ENCODE results near the gene FGF14. TPM values are rescaled to one million over a fixed set of nuclear protein-coding genes. Genes with fewer than 3 reads are reported as not detected.
"Not testable (repeated sequence)": the region's sequence is repeated elsewhere in the genome, so short reads cannot be mapped to it uniquely, and the experiment has no call there.

Gene FGF14
- total RNA-seq, 1 donor from 2014 or later: not detected

GRCh38 chr13:102141625-102142472, 260.0 kb downstream of the FGF14 start:
- Mint-ChIP-seq H3K36me3 (ENCODE audit: low read depth) (no peaks in the 10 kb centered on the region), H3K4me1 (no peaks in the 10 kb centered on the region), H3K9me3 (no peaks in the 10 kb centered on the region), H3K4me3 (no peak overlapping the region), H3K27ac (no peak overlapping the region), H3K27me3 (no peaks in the 10 kb centered on the region)
- TF ChIP-seq, protein P1, sequence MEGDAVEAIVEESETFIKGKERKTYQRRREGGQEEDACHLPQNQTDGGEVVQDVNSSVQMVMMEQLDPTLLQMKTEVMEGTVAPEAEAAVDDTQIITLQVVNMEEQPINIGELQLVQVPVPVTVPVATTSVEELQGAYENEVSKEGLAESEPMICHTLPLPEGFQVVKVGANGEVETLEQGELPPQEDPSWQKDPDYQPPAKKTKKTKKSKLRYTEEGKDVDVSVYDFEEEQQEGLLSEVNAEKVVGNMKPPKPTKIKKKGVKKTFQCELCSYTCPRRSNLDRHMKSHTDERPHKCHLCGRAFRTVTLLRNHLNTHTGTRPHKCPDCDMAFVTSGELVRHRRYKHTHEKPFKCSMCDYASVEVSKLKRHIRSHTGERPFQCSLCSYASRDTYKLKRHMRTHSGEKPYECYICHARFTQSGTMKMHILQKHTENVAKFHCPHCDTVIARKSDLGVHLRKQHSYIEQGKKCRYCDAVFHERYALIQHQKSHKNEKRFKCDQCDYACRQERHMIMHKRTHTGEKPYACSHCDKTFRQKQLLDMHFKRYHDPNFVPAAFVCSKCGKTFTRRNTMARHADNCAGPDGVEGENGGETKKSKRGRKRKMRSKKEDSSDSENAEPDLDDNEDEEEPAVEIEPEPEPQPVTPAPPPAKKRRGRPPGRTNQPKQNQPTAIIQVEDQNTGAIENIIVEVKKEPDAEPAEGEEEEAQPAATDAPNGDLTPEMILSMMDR (IDR thresholded peaks at IDR 0.05): no peak
- CTCF ChIA-PET: interaction anchor here (0.7 to 1.0 kb wide), 6 partner anchors 8 to 997 kb away, joined by 3 to 5 read pairs (median 4); no protein-coding TSS in a partner anchor
- no peak for ATAC-seq (ENCODE audit: low read depth)
- POLR2A ChIA-PET: no interaction called here
- DNase-seq: no peak
- intact Hi-C loops (cut with micrococcal nuclease): loop anchor here (2.0 kb wide), 2 partner anchors 705 to 997 kb away; partner anchors contain the start of gene ERCC5

DNA sequence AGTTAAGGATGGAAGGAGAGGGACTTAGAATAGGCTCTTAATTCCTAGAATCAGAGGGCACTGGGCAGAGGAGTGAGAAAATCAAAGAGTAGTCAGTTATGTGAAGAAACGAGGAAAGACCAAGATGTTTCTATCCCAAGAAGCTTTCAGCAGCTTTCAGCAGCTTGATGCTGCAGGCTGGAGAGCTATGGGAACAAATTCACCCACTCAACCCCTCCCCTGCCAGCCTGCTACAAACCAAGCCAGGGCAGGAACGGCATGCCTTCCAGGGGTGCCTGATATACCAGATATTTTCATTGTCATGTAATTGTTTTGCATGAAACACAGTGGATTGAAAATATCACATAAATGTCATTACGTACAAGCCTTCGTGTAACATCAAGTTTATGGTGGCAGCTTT, 262.2 kb downstream of the FGF14 start:
- ChIA-PET CTCF (no interaction called here), POLR2A (no interaction called here)
- H3K36me3 Mint-ChIP-seq (ENCODE audit: low read depth): no peaks in the 10 kb centered on the region
- no peak overlapping the region for H3K27ac Mint-ChIP-seq
- no peak overlapping the region for H3K4me3 Mint-ChIP-seq
- no peak for ATAC-seq (ENCODE audit: low read depth)
- no peaks in the 10 kb centered on the region for H3K9me3 Mint-ChIP-seq
- TF ChIP-seq, protein P1 (IDR thresholded peaks at IDR 0.05): no peak
- no peaks in the 10 kb centered on the region for H3K27me3 Mint-ChIP-seq
- intact Hi-C loops (cut with micrococcal nuclease): loop anchor here (2.0 kb wide), 2 partner anchors 707 to 995 kb away; partner anchors contain the start of gene ERCC5
- no peak for DNase-seq
- H3K4me1 Mint-ChIP-seq: no peaks in the 10 kb centered on the region

DNA sequence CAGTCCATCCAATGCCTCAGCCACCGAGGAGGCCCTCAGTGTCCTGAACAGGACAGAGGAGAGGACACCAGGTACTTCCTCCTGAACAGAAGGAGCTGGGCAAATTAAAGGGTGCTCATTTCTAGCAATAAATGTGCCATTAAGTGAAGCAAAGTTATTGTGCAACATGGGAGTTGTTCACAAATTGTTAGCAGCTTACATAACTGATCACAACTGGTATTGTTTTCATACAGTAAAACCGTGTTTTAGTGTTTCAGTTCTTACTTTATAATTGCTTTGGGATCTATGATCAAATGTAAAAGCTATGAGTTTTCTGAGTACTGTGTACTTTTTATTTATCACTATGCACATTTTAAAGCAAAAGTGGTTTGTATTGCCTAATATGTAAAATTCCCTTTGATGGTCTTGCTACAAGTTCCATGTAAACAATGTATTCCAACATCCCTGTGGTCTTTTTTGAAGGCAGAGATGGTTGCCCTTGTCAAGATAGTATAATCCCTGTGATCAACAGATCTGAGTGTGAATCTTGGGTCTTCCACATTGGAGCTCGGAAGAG, 263.1 kb downstream of the FGF14 start:
- Mint-ChIP-seq H3K27ac (no peak overlapping the region), H3K9me3 (no peaks in the 10 kb centered on the region), H3K36me3 (ENCODE audit: low read depth) (no peaks in the 10 kb centered on the region), H3K4me3 (no peak overlapping the region), H3K27me3 (peaks cover 2% of the 10 kb centered on the region), H3K4me1 (no peaks in the 10 kb centered on the region)
- no peak for ATAC-seq (ENCODE audit: low read depth)
- ChIA-PET POLR2A (no interaction called here), CTCF (no interaction called here)
- intact Hi-C loops (cut with micrococcal nuclease): no loop called here
- TF ChIP-seq, protein P1 (IDR thresholded peaks at IDR 0.05): no peak
- no peak for DNase-seq

DNA sequence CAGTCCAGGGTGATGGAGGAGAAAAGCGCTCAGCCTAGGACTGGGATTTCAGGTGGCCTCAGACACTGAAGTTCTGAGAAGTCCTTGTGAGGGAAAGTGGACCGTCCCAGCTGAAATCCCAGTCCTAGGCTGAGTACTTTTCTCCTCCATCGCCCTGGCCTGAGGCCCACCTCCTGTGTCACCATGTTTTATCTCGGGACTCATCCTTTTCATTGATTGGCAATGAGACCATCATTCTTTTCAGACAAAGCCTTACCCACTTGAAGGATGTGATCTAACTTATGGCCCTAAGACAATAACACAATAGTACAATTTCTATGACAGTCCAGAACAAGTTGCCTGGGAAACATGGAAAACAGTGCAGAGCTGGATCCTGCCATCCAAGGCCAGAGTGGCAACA, 263.9 kb downstream of the FGF14 start:
- H3K9me3 Mint-ChIP-seq; intact Hi-C loops (cut with micrococcal nuclease); DNase-seq; H3K27me3 Mint-ChIP-seq; ATAC-seq (ENCODE audit: low read depth); H3K27ac Mint-ChIP-seq; H3K4me1 Mint-ChIP-seq; CTCF ChIA-PET; H3K4me3 Mint-ChIP-seq; H3K36me3 Mint-ChIP-seq (ENCODE audit: low read depth); POLR2A ChIA-PET: not testable (repeated sequence)

GRCh38 chr13:102136735-102137296, 265.0 kb downstream of the FGF14 start:
- ATAC-seq (ENCODE audit: low read depth) (no peak), DNase-seq (no peak)
- Mint-ChIP-seq H3K27ac (no peak overlapping the region), H3K4me3 (no peak overlapping the region), H3K36me3 (ENCODE audit: low read depth) (no peaks in the 10 kb centered on the region), H3K27me3 (peaks cover 2% of the 10 kb centered on the region), H3K4me1 (no peaks in the 10 kb centered on the region), H3K9me3 (no peaks in the 10 kb centered on the region)
- intact Hi-C loops (cut with micrococcal nuclease): no loop called here
- TF ChIP-seq, protein P1 (IDR thresholded peaks at IDR 0.05): no peak
- ChIA-PET CTCF (no interaction called here), POLR2A (no interaction called here)

All from activated B cell treated with CpG ODN at 0.5 μM for 24 hours (primary cell).